Measurements from ENCODE around the gene SH3PXD2B. TPM values are rescaled to one million over a fixed set of nuclear protein-coding genes. Genes with fewer than 3 reads are reported as not detected.

The SH3PXD2B gene
- total and polyA plus RNA-seq, 2 experiments from 2014 or later = 15.2 to 19.8 TPM

DNA sequence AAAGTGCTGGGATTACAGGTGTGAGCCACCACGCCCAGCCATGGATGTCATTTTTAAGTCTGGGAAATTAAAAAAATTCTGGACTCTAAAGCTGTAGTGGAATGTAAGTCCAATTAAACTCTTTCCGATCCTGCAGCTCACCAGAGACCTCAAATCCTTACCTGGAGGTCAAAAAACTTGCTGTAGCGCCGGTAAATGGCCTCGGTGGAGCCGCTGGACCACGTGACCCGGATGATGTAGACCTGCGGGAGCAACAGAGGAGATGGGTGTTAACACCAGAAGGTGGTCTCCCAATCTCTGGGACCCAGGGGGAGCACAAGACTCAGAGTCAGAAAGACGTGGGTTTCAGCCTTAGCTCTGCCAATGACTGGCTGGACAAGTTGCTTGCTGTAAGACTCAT, 32.1 kb downstream of the SH3PXD2B start:
- TF ChIP-seq EZH2 (IDR thresholded peaks at IDR 0.05; ENCODE audit: insufficient read depth, poor library complexity, severe bottlenecking) = no peak
- no peak for TF ChIP-seq EZH2phosphoT487 (IDR thresholded peaks at IDR 0.05; ENCODE audit: insufficient read depth, low read depth)
- Histone ChIP-seq H3K36me3 (ENCODE audit: low read depth) (no peaks in the 10 kb centered on the region), H3K27me3 (replicated peaks; ENCODE audit: insufficient read depth) (no peaks in the 10 kb centered on the region), H3K9me3 (ENCODE audit: low read depth) (no peaks in the 10 kb centered on the region), H3K4me1 (ENCODE audit: insufficient read depth) (peaks cover 49% of the 10 kb centered on the region), H2AFZ (no peak overlapping the region), H3K4me3 (no peak overlapping the region), H4K20me1 (ENCODE audit: insufficient read depth) (no peaks in the 10 kb centered on the region), H3F3A (ENCODE audit: insufficient read depth) (peaks cover 28% of the 10 kb centered on the region), H3K9me2 (ENCODE audit: insufficient read depth) (no peaks in the 10 kb centered on the region), H3K79me2 (ENCODE audit: insufficient read depth) (peaks cover 82% of the 10 kb centered on the region), H3K9ac (no peak overlapping the region), H3K4me2 (ENCODE audit: unreplicated experiment) (no peak overlapping the region), H3K27ac (no peak overlapping the region)
- in situ Hi-C loops (cut with MboI) = no loop called here
- WGBS, 2 experiments (ENCODE audit: low coverage in 1 of 2, low lambda C conversion rate in 2 of 2, missing lambda C conversion rate in 2 of 2) = 85 to 86% methylated on average over 10 of the region's 10 CpGs
- DNase-seq = no peak

DNA sequence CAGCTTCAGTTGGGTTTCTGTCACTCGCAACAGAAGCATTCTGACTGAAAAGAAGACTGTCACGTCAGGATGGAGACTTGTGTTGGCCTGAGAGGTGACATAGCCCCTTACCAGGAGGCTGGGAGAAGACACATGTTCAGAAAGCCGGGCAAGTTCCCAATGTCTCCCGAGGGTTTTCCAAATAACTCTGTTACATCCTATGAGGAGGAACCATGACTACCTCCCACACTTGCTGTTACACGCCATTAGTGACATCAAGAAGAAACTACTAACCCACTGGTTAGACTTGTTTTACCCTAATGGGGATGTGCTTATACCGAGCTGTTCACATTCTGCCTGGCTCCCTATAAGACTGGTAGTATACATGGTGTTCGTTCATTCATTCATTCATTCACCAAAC, 33.3 kb downstream of the SH3PXD2B start:
- Histone ChIP-seq H3K9me2 (ENCODE audit: insufficient read depth) (no peaks in the 10 kb centered on the region), H3F3A (ENCODE audit: insufficient read depth) (peaks cover 28% of the 10 kb centered on the region), H3K9me3 (ENCODE audit: low read depth) (no peaks in the 10 kb centered on the region), H2AFZ (no peak overlapping the region), H3K79me2 (ENCODE audit: insufficient read depth) (peaks cover 72% of the 10 kb centered on the region), H3K4me1 (ENCODE audit: insufficient read depth) (peaks cover 39% of the 10 kb centered on the region), H4K20me1 (ENCODE audit: insufficient read depth) (no peaks in the 10 kb centered on the region), H3K9ac (peak overlapping the region; percentile 55), H3K4me2 (ENCODE audit: unreplicated experiment) (peak overlapping the region; percentile 52), H3K4me3 (no peak overlapping the region), H3K36me3 (ENCODE audit: low read depth) (no peaks in the 10 kb centered on the region), H3K27ac (peak overlapping the region; percentile 91), H3K27me3 (replicated peaks; ENCODE audit: insufficient read depth) (no peaks in the 10 kb centered on the region)
- WGBS, 2 experiments (ENCODE audit: low coverage in 1 of 2, low lambda C conversion rate in 2 of 2, missing lambda C conversion rate in 2 of 2) = 33 to 42% methylated on average over 7 of the region's 7 CpGs
- in situ Hi-C loops (cut with MboI) = no loop called here
- no peak for TF ChIP-seq EZH2phosphoT487 (IDR thresholded peaks at IDR 0.05; ENCODE audit: insufficient read depth, low read depth)
- TF ChIP-seq EZH2 (IDR thresholded peaks at IDR 0.05; ENCODE audit: insufficient read depth, poor library complexity, severe bottlenecking) = no peak
- DNase-seq = no peak

DNA sequence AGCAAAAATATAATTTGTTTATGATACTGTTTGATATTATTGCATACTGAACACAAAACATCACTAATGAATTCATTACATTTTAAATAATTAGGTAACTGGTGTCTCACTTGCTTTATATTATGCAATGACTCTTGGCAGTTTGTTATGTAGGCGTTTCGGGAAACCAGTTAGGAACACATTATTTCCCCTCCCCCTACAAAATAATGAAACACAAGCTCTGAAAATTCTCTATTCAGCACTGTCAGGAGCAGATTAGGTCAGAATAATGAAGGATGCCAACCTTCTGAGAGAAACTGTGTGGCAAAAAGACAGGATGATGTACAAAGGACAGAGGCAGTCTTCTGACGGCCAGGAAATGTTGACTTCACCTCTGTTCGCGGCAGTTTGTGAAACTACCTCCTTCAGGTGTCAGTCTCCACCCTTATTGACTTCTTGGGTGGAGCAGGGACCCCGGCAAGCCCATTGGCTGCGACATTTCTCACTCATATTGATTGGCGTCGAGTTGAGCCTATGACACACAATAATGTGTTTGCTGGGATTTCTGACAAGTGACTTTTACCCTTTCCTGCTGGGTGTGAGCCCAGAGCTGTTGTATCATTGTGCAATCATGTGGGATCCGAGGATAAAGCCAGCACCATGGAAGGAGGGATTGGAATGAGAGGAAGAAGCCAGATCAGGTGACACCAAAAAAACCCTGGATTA, 33.9 kb downstream of the SH3PXD2B start:
- Histone ChIP-seq H3K9ac (peak overlapping the region; percentile 80), H3K79me2 (ENCODE audit: insufficient read depth) (peaks cover 66% of the 10 kb centered on the region), H3K4me2 (ENCODE audit: unreplicated experiment) (peak overlapping the region; percentile 52), H3K27me3 (replicated peaks; ENCODE audit: insufficient read depth) (no peaks in the 10 kb centered on the region), H3K4me1 (ENCODE audit: insufficient read depth) (peaks cover 39% of the 10 kb centered on the region), H4K20me1 (ENCODE audit: insufficient read depth) (no peaks in the 10 kb centered on the region), H3K4me3 (peak overlapping the region; percentile 29; the same call in 1 of the 2 replicates), H3K27ac (peak overlapping the region; percentile 91), H3K9me2 (ENCODE audit: insufficient read depth) (no peaks in the 10 kb centered on the region), H3F3A (ENCODE audit: insufficient read depth) (peaks cover 28% of the 10 kb centered on the region), H3K36me3 (ENCODE audit: low read depth) (no peaks in the 10 kb centered on the region), H3K9me3 (ENCODE audit: low read depth) (no peaks in the 10 kb centered on the region), H2AFZ (no peak overlapping the region)
- WGBS, 2 experiments (ENCODE audit: low coverage in 1 of 2, low lambda C conversion rate in 2 of 2, missing lambda C conversion rate in 2 of 2) = 4 to 5% methylated on average over 10 of the region's 10 CpGs
- TF ChIP-seq EZH2 (IDR thresholded peaks at IDR 0.05; ENCODE audit: insufficient read depth, poor library complexity, severe bottlenecking) (no peak), EZH2phosphoT487 (IDR thresholded peaks at IDR 0.05; ENCODE audit: insufficient read depth, low read depth) (no peak)
- in situ Hi-C loops (cut with MboI) = no loop called here
- DNase-seq = peak; percentile 93

DNA sequence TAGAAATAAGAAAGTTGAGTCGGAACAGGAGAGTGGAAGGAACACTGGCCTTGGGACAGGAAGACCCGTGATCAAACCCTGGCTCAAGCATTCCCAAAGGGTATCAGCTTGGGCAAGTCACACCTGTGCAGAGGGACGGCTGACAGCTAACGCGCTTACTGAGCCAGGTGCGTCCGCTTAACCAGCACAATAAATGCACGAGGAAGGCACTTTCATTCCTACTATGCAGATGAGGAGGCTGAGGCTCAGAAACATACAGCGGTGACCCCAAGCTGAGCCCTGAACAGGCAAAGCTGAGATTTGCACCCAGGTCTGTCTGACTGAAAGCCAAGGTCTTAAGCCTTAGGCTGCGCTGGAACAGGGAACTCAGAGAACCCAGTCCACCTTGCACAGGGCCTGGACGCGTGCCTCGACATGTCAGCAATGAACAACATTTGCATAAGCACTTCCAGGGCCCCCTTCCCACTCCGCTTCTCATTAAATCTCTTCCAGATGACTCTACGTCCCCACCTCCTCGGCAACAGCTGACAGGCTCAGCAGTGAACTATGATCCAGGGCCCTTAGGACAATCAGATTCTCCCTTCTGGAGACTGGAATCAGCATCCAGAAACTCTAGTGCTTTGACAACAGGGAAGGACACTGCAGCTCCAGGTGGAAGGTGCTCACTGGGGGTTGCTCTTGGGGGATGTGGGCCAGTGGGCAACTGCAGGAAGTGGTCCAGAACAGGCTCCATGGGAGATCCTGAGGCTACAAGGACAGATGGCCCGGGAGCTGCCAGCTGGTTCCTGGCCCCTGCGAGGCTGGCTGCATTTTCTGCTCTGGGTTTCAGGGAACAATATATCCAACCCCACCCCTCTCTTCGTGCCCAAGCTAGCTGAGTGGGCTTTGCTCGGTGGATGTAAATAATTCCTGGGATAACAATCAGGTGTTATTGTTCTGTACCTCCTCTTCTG, 35.2 kb downstream of the SH3PXD2B start:
- peak; percentile 26 for DNase-seq
- Histone ChIP-seq H3K9ac (peak overlapping the region; percentile 80), H3K9me3 (ENCODE audit: low read depth) (no peaks in the 10 kb centered on the region), H3K27me3 (replicated peaks; ENCODE audit: insufficient read depth) (no peaks in the 10 kb centered on the region), H2AFZ (no peak overlapping the region), H3K9me2 (ENCODE audit: insufficient read depth) (no peaks in the 10 kb centered on the region), H3K4me3 (peak overlapping the region; percentile 31; the same call in 1 of the 2 replicates), H3K4me1 (ENCODE audit: insufficient read depth) (peaks cover 49% of the 10 kb centered on the region), H3K27ac (peak overlapping the region; percentile 91), H3K4me2 (ENCODE audit: unreplicated experiment) (peak overlapping the region; percentile 52), H3F3A (ENCODE audit: insufficient read depth) (peaks cover 28% of the 10 kb centered on the region), H4K20me1 (ENCODE audit: insufficient read depth) (no peaks in the 10 kb centered on the region), H3K79me2 (ENCODE audit: insufficient read depth) (peaks cover 53% of the 10 kb centered on the region), H3K36me3 (ENCODE audit: low read depth) (no peaks in the 10 kb centered on the region)
- TF ChIP-seq EZH2 (IDR thresholded peaks at IDR 0.05; ENCODE audit: insufficient read depth, poor library complexity, severe bottlenecking) (no peak), EZH2phosphoT487 (IDR thresholded peaks at IDR 0.05; ENCODE audit: insufficient read depth, low read depth) (no peak)
- 25 to 33% methylated on average over 19 to 20 of the region's 20 CpGs for whole genome bisulfite sequencing, 2 experiments (ENCODE audit: low coverage in 1 of 2, low lambda C conversion rate in 2 of 2, missing lambda C conversion rate in 2 of 2)
- in situ Hi-C loops (cut with MboI) = no loop called here
